GM23248 (cell line): ENCODE results near the gene GPR27. TPM values are rescaled to one million over a fixed set of nuclear protein-coding genes. Genes with fewer than 3 reads are reported as not detected.

Experiments used
- DNase-seq: peaks from one replicate; pipeline ENCODE4 v3.0.0-alpha.2; 2015
- H2AFZ ChIP-seq: fragments of 200-600 bp; sonication (generic); 2 replicates; pipeline ENCODE4 v1.6.1; 2016; ENCODE audit warnings: antibody characterized with exemption
- H3F3A ChIP-seq: fragments of 200-600 bp; sonication (generic); 2 replicates; pipeline ENCODE4 v1.6.1; 2016; ENCODE audit warnings: mild to moderate bottlenecking, antibody characterized with exemption, mixed run types; ENCODE audit not compliant: insufficient read depth
- H3K27ac ChIP-seq: fragments of 200-600 bp; sonication (generic); 2 replicates; pipeline ENCODE4 v1.5.1; 2016; ENCODE audit warnings: mild to moderate bottlenecking
- H3K27me3 ChIP-seq: fragments of 200-600 bp; sonication (generic); replicated peaks from 2 replicates; pipeline ENCODE4 v1.6.1; 2016; ENCODE audit warnings: mild to moderate bottlenecking; ENCODE audit not compliant: insufficient read depth
- H3K36me3 ChIP-seq: fragments of 200-600 bp; sonication (generic); 2 replicates; pipeline ENCODE4 v1.6.1; 2016; ENCODE audit warnings: low read depth, mild to moderate bottlenecking
- H3K4me1 ChIP-seq: fragments of 200-600 bp; sonication (generic); 2 replicates; pipeline ENCODE4 v1.6.1; 2016; ENCODE audit warnings: mild to moderate bottlenecking; ENCODE audit not compliant: insufficient read depth
- H3K4me2 ChIP-seq: fragments of 200-600 bp; sonication (generic); one replicate; pipeline ENCODE4 v1.6.1; 2016; ENCODE audit warnings: mild to moderate bottlenecking; ENCODE audit not compliant: unreplicated experiment
- H3K4me3 ChIP-seq: fragments of 200-600 bp; sonication (generic); 2 replicates; pipeline ENCODE4 v1.5.1; 2016; ENCODE audit warnings: mild to moderate bottlenecking
- H3K79me2 ChIP-seq: fragments of 200-600 bp; sonication (generic); 2 replicates; pipeline ENCODE4 v1.6.1; 2016; ENCODE audit warnings: mild to moderate bottlenecking; ENCODE audit not compliant: insufficient read depth
- H3K9ac ChIP-seq: fragments of 200-600 bp; sonication (generic); 2 replicates; pipeline ENCODE4 v1.6.1; 2016; ENCODE audit warnings: mild to moderate bottlenecking
- H3K9me2 ChIP-seq: fragments of 200-600 bp; sonication (generic); 2 replicates; pipeline ENCODE4 v1.6.1; 2016; ENCODE audit warnings: mixed run types, mild to moderate bottlenecking, moderate library complexity; ENCODE audit not compliant: insufficient read depth
- H3K9me3 ChIP-seq: fragments of 200-600 bp; sonication (generic); one replicate; pipeline ENCODE4 v1.6.1; 2017; ENCODE audit warnings: low read depth
- H4K20me1 ChIP-seq: fragments of 200-600 bp; sonication (generic); 2 replicates; pipeline ENCODE4 v1.6.0; 2016; ENCODE audit not compliant: insufficient read depth
- EZH2 ChIP-seq: fragments of 200-600 bp; sonication (generic); IDR thresholded peaks from 2 replicates; pipeline ENCODE4 v1.6.1; 2018; ENCODE audit warnings: antibody characterized with exemption, mild to moderate bottlenecking; ENCODE audit not compliant: insufficient read depth, poor library complexity, severe bottlenecking
- EZH2phosphoT487 ChIP-seq: fragments of 200-600 bp; sonication (generic); IDR thresholded peaks from 2 replicates; pipeline ENCODE4 v1.6.1; 2018; ENCODE audit warnings: antibody characterized with exemption, moderate library complexity, mild to moderate bottlenecking, low read depth; ENCODE audit not compliant: insufficient read depth
- WGBS, 2 experiments: methylation state at CpG; one replicate each; pipeline ENCODE4 v1.1.6; 2015 to 2017; ENCODE audit warnings: low lambda C conversion rate in 2 of 2, low coverage in 1 of 2; ENCODE audit errors: missing lambda C conversion rate in 2 of 2; 5-methylcytosine and 5-hydroxymethylcytosine counted together
- in situ Hi-C: fragments of 300-500 bp; cut with MboI; formaldehyde crosslinking; loops from 2 replicates; pipeline ENCODE4 v1.15.0; 2020
- polyA plus RNA-seq: library from polyadenylated mRNA; unstranded; fragments of >200 nt; fragmentation: Nextera tagmentation; extraction: Ambion mirVana; gene quantifications from 2 replicates; pipeline ENCODE4 v1.2.1, GENCODE V29; 2016
- total RNA-seq: library from RNA; depleted of rRNA; stranded (reverse); fragments of >200 nt; shearing (Covaris generic); gene quantifications from 2 replicates; pipeline ENCODE4 v1.2.3, GENCODE V29; 2014

GPR27 gene
- total and polyA plus RNA-seq, 2 experiments from 2014 or later = not detected

- peaks cover 79% of the 10 kb centered on the region for H3K27me3 ChIP-seq
- no peaks in the 10 kb centered on the region for H3K4me1 ChIP-seq
- no peak overlapping the region for H3K9ac ChIP-seq
- H4K20me1 ChIP-seq = no peaks in the 10 kb centered on the region
- H3K36me3 ChIP-seq = no peaks in the 10 kb centered on the region
- no peaks in the 10 kb centered on the region for H3F3A ChIP-seq
- DNase-seq = no peak
- peak overlapping the region; percentile 32; the same call in 1 of the 2 replicates for H3K4me3 ChIP-seq
- H3K4me2 ChIP-seq = peak overlapping the region; percentile 26
- H3K27ac ChIP-seq = no peak overlapping the region
- TF ChIP-seq EZH2 = peak; percentile 63
- 0 out of 2 replicates have a peak, but pooled peaks have one; percentile 15 for TF ChIP-seq EZH2phosphoT487
- no peaks in the 10 kb centered on the region for H3K79me2 ChIP-seq
- 12 to 14% methylated on average over 20 to 22 of the region's 23 CpGs for WGBS, 2 experiments
- H3K9me2 ChIP-seq = no peaks in the 10 kb centered on the region
- in situ Hi-C loops = no loop called here
- no peak overlapping the region for H2AFZ ChIP-seq
- H3K9me3 ChIP-seq = no peaks in the 10 kb centered on the region
Observed at GRCh38 chr3:71784201-71784913, 30.7 kb downstream of the GPR27 start.

- H2AFZ ChIP-seq = no peak within 1 kb of the TSS
- H4K20me1 ChIP-seq = no peaks in the 10 kb centered on the region
Observed at GRCh38 chr3:71784914-71785531, 31.4 kb downstream of the GPR27 start, which contains the start of gene PROK2. TSS of gene PROK2 (minus strand) at chr3:71785148. CDS start at chr3:71785052, 96 bp downstream.

GRCh38 chr3:71785532-71786216 is 32.0 kb downstream of the GPR27 start:
- H3K27ac ChIP-seq = no peak overlapping the region
- 0 out of 2 replicates have a peak, but pooled peaks have one; percentile 17 for TF ChIP-seq EZH2phosphoT487
- peak; percentile 94 for TF ChIP-seq EZH2
- H2AFZ ChIP-seq = no peak overlapping the region
- in situ Hi-C loops = no loop called here
- H3F3A ChIP-seq = no peaks in the 10 kb centered on the region
- WGBS, 2 experiments = 3 to 6% methylated on average over 26 to 28 of the region's 28 CpGs
- no peaks in the 10 kb centered on the region for H3K9me3 ChIP-seq
- no peak overlapping the region for H3K9ac ChIP-seq
- H3K79me2 ChIP-seq = no peaks in the 10 kb centered on the region
- H3K27me3 ChIP-seq = peaks cover 73% of the 10 kb centered on the region
- no peaks in the 10 kb centered on the region for H3K4me1 ChIP-seq
- H3K4me2 ChIP-seq = peak overlapping the region; percentile 19
- H3K9me2 ChIP-seq = no peaks in the 10 kb centered on the region
- no peaks in the 10 kb centered on the region for H4K20me1 ChIP-seq
- no peaks in the 10 kb centered on the region for H3K36me3 ChIP-seq
- peak; percentile 6 for DNase-seq
- peak overlapping the region; percentile 30; the same call in 1 of the 2 replicates for H3K4me3 ChIP-seq

More at GRCh38 chr3:71784914-71785531, 31.4 kb downstream of the GPR27 start, which contains the start of gene PROK2:
- Histone ChIP-seq H3K9me3 (no peaks in the 10 kb centered on the region), H3K27ac (no peak within 1 kb of the TSS), H3K4me1 (no peaks in the 10 kb centered on the region), H3K9me2 (no peaks in the 10 kb centered on the region), H3K79me2 (no peaks in the 10 kb centered on the region), H3F3A (no peaks in the 10 kb centered on the region), H3K9ac (no peak within 1 kb of the TSS), H3K36me3 (no peaks in the 10 kb centered on the region), H3K4me3 (peak within 1 kb of the TSS; percentile 32; the same call in 1 of the 2 replicates), H3K4me2 (peak within 1 kb of the TSS; percentile 26), H3K27me3 (peaks cover 78% of the 10 kb centered on the region)
- in situ Hi-C loops = no loop called here
- DNase-seq = peak; percentile 49
- 2% methylated on average over 27 to 64 of the region's 89 CpGs for WGBS, 2 experiments
- TF ChIP-seq EZH2 (no peak), EZH2phosphoT487 (no peak)

- H3K36me3 ChIP-seq = no peaks in the 10 kb centered on the region
- peak; percentile 25 for DNase-seq
- WGBS, 2 experiments = 2 to 3% methylated on average over 8 of the region's 8 CpGs
- no peak overlapping the region for H2AFZ ChIP-seq
- TF ChIP-seq EZH2 (no peak), EZH2phosphoT487 (no peak)
- H3K79me2 ChIP-seq = no peaks in the 10 kb centered on the region
- no peaks in the 10 kb centered on the region for H4K20me1 ChIP-seq
- H3K9me3 ChIP-seq = no peaks in the 10 kb centered on the region
- H3F3A ChIP-seq = no peaks in the 10 kb centered on the region
- no peak overlapping the region for H3K4me3 ChIP-seq
- H3K9ac ChIP-seq = no peak overlapping the region
- H3K9me2 ChIP-seq = no peaks in the 10 kb centered on the region
- H3K4me1 ChIP-seq = no peaks in the 10 kb centered on the region
- peaks cover 68% of the 10 kb centered on the region for H3K27me3 ChIP-seq
- H3K27ac ChIP-seq = no peak overlapping the region
- no peak overlapping the region for H3K4me2 ChIP-seq
- in situ Hi-C loops = no loop called here
Observed at GRCh38 chr3:71786217-71786549, 32.5 kb downstream of the GPR27 start.
